ENCODE results near the gene TNIK. TPM values are rescaled to one million over a fixed set of nuclear protein-coding genes. Genes with fewer than 3 reads are reported as not detected.

TNIK gene
- total RNA-seq, 1 experiment from 2014 or later = 22.4 TPM

DNA sequence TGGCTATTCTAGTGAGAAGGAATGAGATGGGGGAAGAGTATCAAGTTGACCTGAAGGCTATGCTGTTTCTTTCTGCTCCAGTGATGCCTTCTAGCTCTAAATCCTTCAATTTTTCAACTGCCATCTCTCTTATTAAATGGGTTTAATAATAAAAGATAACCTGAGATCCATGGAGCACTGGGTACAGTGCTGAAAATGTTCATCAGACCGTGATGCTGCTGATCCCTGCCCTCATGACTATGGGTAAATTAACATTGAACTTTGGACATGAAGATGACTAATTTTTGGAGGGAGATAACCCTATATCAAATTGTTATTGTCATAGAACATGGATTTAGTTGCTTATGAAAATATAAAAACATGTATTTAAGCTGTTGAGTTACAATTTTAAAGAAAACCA, 406.0 kb downstream of the TNIK start:
- no peaks in the 10 kb centered on the region for H3K9me3 Mint-ChIP-seq (ENCODE audit: unreplicated experiment)
- Histone ChIP-seq H3K4me1 (peaks cover 72% of the 10 kb centered on the region), H3K27me3 (replicated peaks; ENCODE audit: control insufficient read depth, insufficient read depth, low read length) (no peaks in the 10 kb centered on the region), H3K9me3 (no peaks in the 10 kb centered on the region), H3K36me3 (ENCODE audit: control insufficient read depth, insufficient read depth, low read length) (no peaks in the 10 kb centered on the region), H3K4me3 (ENCODE audit: low read depth, low read length) (no peak overlapping the region)
- DNase-seq = no peak
- no peak overlapping the region for H3K27ac Mint-ChIP-seq (ENCODE audit: unreplicated experiment)
- no peaks in the 10 kb centered on the region for H3K27me3 Mint-ChIP-seq (ENCODE audit: insufficient read depth, unreplicated experiment)
- H3K36me3 Mint-ChIP-seq (ENCODE audit: insufficient read depth, unreplicated experiment) = peaks cover 6% of the 10 kb centered on the region
- intact Hi-C loops (cut with micrococcal nuclease; ENCODE audit: unreplicated experiment) = loop anchor here (5.0 kb wide), 2 partner anchors 48 to 778 kb away; no protein-coding TSS in a partner anchor
- CTCF ChIA-PET = interaction anchor here (0.6 kb wide), 1 partner anchor 484 kb away, joined by 5 read pairs; no protein-coding TSS in a partner anchor
- POLR2A ChIA-PET = no interaction called here
- no peak overlapping the region for H3K4me3 Mint-ChIP-seq (ENCODE audit: unreplicated experiment)
- H3K4me1 Mint-ChIP-seq (ENCODE audit: low read depth, unreplicated experiment) = peaks cover 14% of the 10 kb centered on the region
- BruUV-seq (replicated peaks) = no TSS peak
- TF ChIP-seq CTCF (IDR thresholded peaks at IDR 0.05; ENCODE audit: insufficient read depth in 1 of 2, low read depth in 1 of 2, low read length in 1 of 2, severe bottlenecking in 1 of 2, unreplicated experiment in 1 of 2) = no peak

DNA sequence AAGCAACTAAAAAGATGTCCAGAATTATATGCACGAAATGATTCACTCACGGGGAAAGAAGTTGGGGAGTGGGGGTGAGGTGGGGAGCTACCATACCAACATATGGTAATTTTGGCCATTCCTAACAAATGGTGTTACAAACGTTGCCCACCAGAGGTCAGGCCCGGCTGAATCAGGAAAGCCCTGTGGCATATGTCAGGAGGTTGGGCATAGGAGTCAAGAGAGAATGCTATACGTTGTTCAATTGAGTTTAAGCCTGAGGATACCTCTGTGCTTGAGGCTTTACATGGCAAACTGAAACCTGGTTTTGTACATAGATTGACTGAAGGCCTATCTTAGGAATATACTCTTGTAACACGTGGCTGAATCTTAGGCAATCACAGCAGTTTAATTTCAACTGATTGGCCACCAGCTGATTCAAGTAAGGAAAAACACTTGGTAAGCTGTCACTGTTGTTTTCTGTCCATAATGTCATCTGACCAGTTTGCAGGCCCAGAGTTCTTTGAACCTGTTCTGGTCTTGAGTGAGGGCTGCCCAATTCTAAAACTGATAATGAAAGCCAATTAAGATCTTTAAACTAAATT, 410.3 kb downstream of the TNIK start:
- POLR2A ChIA-PET = no interaction called here
- Mint-ChIP-seq H3K27ac (ENCODE audit: unreplicated experiment) (no peak overlapping the region), H3K4me3 (ENCODE audit: unreplicated experiment) (no peak overlapping the region)

DNA sequence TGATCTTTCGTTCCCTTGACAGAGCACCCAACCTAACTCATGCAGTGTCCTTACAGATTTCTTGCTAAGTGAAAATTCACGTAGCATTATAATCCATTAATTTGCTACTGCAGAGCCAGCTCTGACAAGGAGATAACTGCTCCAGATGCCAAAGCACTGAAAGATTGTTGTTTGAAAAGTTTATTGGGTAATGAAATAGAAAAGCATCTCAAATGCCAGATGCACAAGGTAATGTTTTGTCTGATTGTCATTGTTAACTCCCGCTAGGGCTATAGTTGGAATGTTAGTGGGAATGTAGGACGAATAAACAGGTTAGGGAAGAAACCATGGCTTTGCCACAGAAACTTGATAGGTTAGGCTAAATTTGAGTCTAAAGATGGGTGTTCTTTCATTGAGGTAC, 413.4 kb downstream of the TNIK start:
- ChIA-PET POLR2A (no interaction called here), CTCF (no interaction called here)
- no peaks in the 10 kb centered on the region for H3K27me3 Mint-ChIP-seq (ENCODE audit: insufficient read depth, unreplicated experiment)
- BruUV-seq (replicated peaks) = no TSS peak
- Histone ChIP-seq H3K4me3 (ENCODE audit: low read depth, low read length) (no peak overlapping the region), H3K9me3 (no peaks in the 10 kb centered on the region), H3K36me3 (ENCODE audit: control insufficient read depth, insufficient read depth, low read length) (no peaks in the 10 kb centered on the region), H3K4me1 (peaks cover 51% of the 10 kb centered on the region), H3K27me3 (replicated peaks; ENCODE audit: control insufficient read depth, insufficient read depth, low read length) (no peaks in the 10 kb centered on the region)
- H3K4me1 Mint-ChIP-seq (ENCODE audit: low read depth, unreplicated experiment) = peaks cover 58% of the 10 kb centered on the region
- H3K27ac Mint-ChIP-seq (ENCODE audit: unreplicated experiment) = no peak overlapping the region
- no peaks in the 10 kb centered on the region for H3K9me3 Mint-ChIP-seq (ENCODE audit: unreplicated experiment)
- intact Hi-C loops (cut with micrococcal nuclease; ENCODE audit: unreplicated experiment) = no loop called here
- no peak for DNase-seq
- no peaks in the 10 kb centered on the region for H3K36me3 Mint-ChIP-seq (ENCODE audit: insufficient read depth, unreplicated experiment)
- no peak for TF ChIP-seq CTCF (IDR thresholded peaks at IDR 0.05; ENCODE audit: insufficient read depth in 1 of 2, low read depth in 1 of 2, low read length in 1 of 2, severe bottlenecking in 1 of 2, unreplicated experiment in 1 of 2)
- H3K4me3 Mint-ChIP-seq (ENCODE audit: unreplicated experiment) = no peak overlapping the region

More for the DNA sequence above, 410.3 kb downstream of the TNIK start:
- Mint-ChIP-seq H3K27me3 (ENCODE audit: insufficient read depth, unreplicated experiment) (no peaks in the 10 kb centered on the region), H3K4me1 (ENCODE audit: low read depth, unreplicated experiment) (peaks cover 42% of the 10 kb centered on the region), H3K9me3 (ENCODE audit: unreplicated experiment) (no peaks in the 10 kb centered on the region), H3K36me3 (ENCODE audit: insufficient read depth, unreplicated experiment) (peaks cover 6% of the 10 kb centered on the region)
- no TSS peak for BruUV-seq (replicated peaks)
- H3K4me3 ChIP-seq (ENCODE audit: low read depth, low read length) = no peak overlapping the region
- no peaks in the 10 kb centered on the region for H3K27me3 ChIP-seq (replicated peaks; ENCODE audit: control insufficient read depth, insufficient read depth, low read length)
- CTCF ChIA-PET = interaction anchor here (0.6 to 1.5 kb wide), 11 partner anchors 23 to 516 kb away, joined by 3 to 9 read pairs (median 3); partner anchors contain the start of gene SLC2A2
- H3K4me1 ChIP-seq = peaks cover 42% of the 10 kb centered on the region
- peak; percentile 60 to 70 for DNase-seq
- peak; percentile 72 to 74 for TF ChIP-seq CTCF (IDR thresholded peaks at IDR 0.05; ENCODE audit: insufficient read depth in 1 of 2, low read depth in 1 of 2, low read length in 1 of 2, severe bottlenecking in 1 of 2, unreplicated experiment in 1 of 2)
- no peaks in the 10 kb centered on the region for H3K36me3 ChIP-seq (ENCODE audit: control insufficient read depth, insufficient read depth, low read length)
- intact Hi-C loops (cut with micrococcal nuclease; ENCODE audit: unreplicated experiment) = loop anchor here (1.0 to 5.0 kb wide), 7 partner anchors 52 to 782 kb away; no protein-coding TSS in a partner anchor
- H3K9me3 ChIP-seq = no peaks in the 10 kb centered on the region

Data from Caco-2 (cell line).